WTC11 (cell line): ENCODE results near the gene CHAC1.

Experiments used
- AFF4 ChIP-seq: sonication (generic); formaldehyde crosslinking; IDR thresholded peaks from 2 replicates; pipeline ENCODE4 v1.8.1; 2023; ENCODE audit warnings: mild to moderate bottlenecking, missing genetic modification reagents, borderline replicate concordance
- CREB1 ChIP-seq: sonication (generic); formaldehyde crosslinking; IDR thresholded peaks from 2 replicates; pipeline ENCODE4 v1.8.0; 2023; ENCODE audit warnings: mild to moderate bottlenecking, missing genetic modification reagents
- CTCF ChIP-seq: fragments of 200-600 bp; IDR thresholded peaks from 2 replicates; pipeline ENCODE4 v1.8.0; 2022; ENCODE audit warnings: antibody characterized with exemption
- E2F5 ChIP-seq: sonication (generic); formaldehyde crosslinking; IDR thresholded peaks from 2 replicates; pipeline ENCODE4 v1.8.1; 2022; ENCODE audit warnings: mild to moderate bottlenecking, moderate library complexity, missing genetic modification reagents
- ESRRA ChIP-seq: sonication (generic); formaldehyde crosslinking; IDR thresholded peaks from 2 replicates; pipeline ENCODE4 v1.8.1; 2022; ENCODE audit warnings: mild to moderate bottlenecking, missing genetic modification reagents, borderline replicate concordance
- FOXJ3 ChIP-seq: sonication (generic); formaldehyde crosslinking; IDR thresholded peaks from 2 replicates; pipeline ENCODE4 v1.9.0; 2021; ENCODE audit warnings: missing genetic modification reagents, mild to moderate bottlenecking, borderline replicate concordance
- MAX ChIP-seq: sonication (generic); formaldehyde crosslinking; IDR thresholded peaks from 2 replicates; pipeline ENCODE4 v1.8.0; 2022; ENCODE audit warnings: mild to moderate bottlenecking, missing genetic modification reagents
- OVOL2 ChIP-seq: fragments of 250-450 bp; sonication (Bioruptor Pico); IDR thresholded peaks from 2 replicates; pipeline ENCODE4 v1.9.0; 2021; ENCODE audit warnings: mild to moderate bottlenecking, borderline replicate concordance
- SOX15 ChIP-seq: fragments of 250-450 bp; sonication (Bioruptor Pico); IDR thresholded peaks from 2 replicates; pipeline ENCODE4 v1.9.0; 2021; ENCODE audit warnings: mild to moderate bottlenecking
- SP1 ChIP-seq: sonication (generic); formaldehyde crosslinking; conservative IDR thresholded peaks from 2 replicates; pipeline ENCODE4 v1.8.1; 2022; ENCODE audit warnings: missing genetic modification reagents
- ZBTB43 ChIP-seq: sonication (generic); formaldehyde crosslinking; IDR thresholded peaks from 2 replicates; pipeline ENCODE4 v1.8.1; 2023; ENCODE audit warnings: mild to moderate bottlenecking, missing genetic modification reagents

GRCh38 chr15:40921949-40922607, 31.2 kb upstream of the CHAC1 start:
- no peak for TF ChIP-seq MAX (CRISPR knock-in tag)
- TF ChIP-seq E2F5 (CRISPR knock-in tag): no peak
- TF ChIP-seq CREB1 (CRISPR knock-in tag): no peak
- no peak for TF ChIP-seq AFF4 (CRISPR knock-in tag)
- no peak for TF ChIP-seq CTCF
- no peak for TF ChIP-seq OVOL2 (CRISPR knock-in tag)
- TF ChIP-seq ZBTB43: no peak
- no peak for TF ChIP-seq SP1 (CRISPR knock-in tag)
- TF ChIP-seq ESRRA (CRISPR knock-in tag): no peak
- no peak for TF ChIP-seq SOX15 (CRISPR knock-in tag)
- TF ChIP-seq FOXJ3 (CRISPR knock-in tag): no peak
